Right renal cortex interstitium (tissue), 3 donors: Measurements from ENCODE around the gene KCTD5. TPM values are rescaled to one million over a fixed set of nuclear protein-coding genes. Genes with fewer than 3 reads are reported as not detected.
"Not testable (repeated sequence)": the region's sequence is repeated elsewhere in the genome, so short reads cannot be mapped to it uniquely, and the experiment has no call there.

ENCODE experiments used
- DNase-seq, 3 donors: peaks; one replicate each; pipeline ENCODE4 v3.0.0-alpha.2; 2013; ENCODE audit warnings: low read depth in 3 of 3, low spot score in 2 of 3
- polyA plus RNA-seq, 3 donors: library from polyadenylated mRNA; unstranded; fragments of 120-200 nt; gene quantifications; one replicate each; pipeline ENCODE4 v1.2.1, GENCODE V29; 2013; ENCODE audit not compliant: insufficient read length in 3 of 3

KCTD5 gene
- polyA plus RNA-seq, 3 donors, result 23.7 to 25.6 (median 24.2) TPM

GRCh38 chr16:2696601-2697250 lies 14.4 kb downstream of the KCTD5 start:
- not testable (repeated sequence) for DNase-seq

GRCh38 chr16:2697401-2697948 lies 15.2 kb downstream of the KCTD5 start:
- no peak for DNase-seq

- no peak for DNase-seq
These were observed 16.0 kb downstream of the KCTD5 start for GRCh38 chr16:2698103-2698870.

GRCh38 chr16:2698965-2699750 lies 16.8 kb downstream of the KCTD5 start:
- DNase-seq, result no peak

- DNase-seq, result no peak
These were observed 17.7 kb downstream of the KCTD5 start for GRCh38 chr16:2699791-2700600.

- DNase-seq, result no peak
These were observed 18.5 kb downstream of the KCTD5 start for GRCh38 chr16:2700786-2701185.

GRCh38 chr16:2701272-2701671 lies 18.9 kb downstream of the KCTD5 start:
- DNase-seq, result no peak

- no peak for DNase-seq
These were observed 19.6 kb downstream of the KCTD5 start for GRCh38 chr16:2701713-2702437.

- DNase-seq, result no peak
These were observed 20.1 kb downstream of the KCTD5 start for GRCh38 chr16:2702438-2702825.

GRCh38 chr16:2702871-2703745 lies 20.8 kb downstream of the KCTD5 start:
- no peak for DNase-seq

- no peak for DNase-seq
These were observed 22.1 kb downstream of the KCTD5 start for GRCh38 chr16:2704166-2704982.

- DNase-seq, result no peak
These were observed 22.6 kb downstream of the KCTD5 start for GRCh38 chr16:2704983-2705275.

- DNase-seq, result no peak
These were observed 23.0 kb downstream of the KCTD5 start for GRCh38 chr16:2705351-2705750.

- DNase-seq, result no peak
These were observed 23.8 kb downstream of the KCTD5 start for GRCh38 chr16:2706085-2706484.

- no peak for DNase-seq
These were observed 24.4 kb downstream of the KCTD5 start for GRCh38 chr16:2706611-2707311.

GRCh38 chr16:2707368-2708289 lies 25.3 kb downstream of the KCTD5 start:
- no peak for DNase-seq

GRCh38 chr16:2708290-2708639 lies 25.9 kb downstream of the KCTD5 start:
- no peak for DNase-seq
